ENCODE data around the gene SLC41A3.
"Not testable (repeated sequence)": the region's sequence is repeated elsewhere in the genome, so short reads cannot be mapped to it uniquely, and the experiment has no call there.

Gene SLC41A3

GRCh38 chr3:126104742-126105605, 21.1 kb upstream of the SLC41A3 start:
- no peaks in the 10 kb centered on the region for H3K36me3 Mint-ChIP-seq (ENCODE audit: low read depth)
- peak; percentile 7 for DNase-seq

GRCh38 chr3:126104028-126104635, 20.2 kb upstream of the SLC41A3 start:
- H3K36me3 Mint-ChIP-seq (ENCODE audit: low read depth) = no peaks in the 10 kb centered on the region
- H3K27ac Mint-ChIP-seq = no peak overlapping the region
- no peaks in the 10 kb centered on the region for H3K9me3 Mint-ChIP-seq
- peak; percentile 23 for DNase-seq
- no peaks in the 10 kb centered on the region for H3K27me3 Mint-ChIP-seq
- no peak overlapping the region for H3K4me3 Mint-ChIP-seq
- no peaks in the 10 kb centered on the region for H3K4me1 Mint-ChIP-seq (ENCODE audit: low read depth)

More at GRCh38 chr3:126104742-126105605, 21.1 kb upstream of the SLC41A3 start:
- Mint-ChIP-seq H3K27ac (no peak overlapping the region), H3K27me3 (no peaks in the 10 kb centered on the region), H3K9me3 (no peaks in the 10 kb centered on the region), H3K4me3 (no peak overlapping the region), H3K4me1 (ENCODE audit: low read depth) (no peaks in the 10 kb centered on the region)

GRCh38 chr3:126103121-126104027, 19.4 kb upstream of the SLC41A3 start:
- no peaks in the 10 kb centered on the region for H3K27me3 Mint-ChIP-seq
- H3K4me1 Mint-ChIP-seq (ENCODE audit: low read depth) = no peaks in the 10 kb centered on the region
- DNase-seq = peak; percentile 22
- no peak overlapping the region for H3K4me3 Mint-ChIP-seq
- H3K9me3 Mint-ChIP-seq = no peaks in the 10 kb centered on the region
- H3K27ac Mint-ChIP-seq = no peak overlapping the region
- no peaks in the 10 kb centered on the region for H3K36me3 Mint-ChIP-seq (ENCODE audit: low read depth)

- Mint-ChIP-seq H3K27ac (no peak overlapping the region), H3K27me3 (no peaks in the 10 kb centered on the region), H3K36me3 (ENCODE audit: low read depth) (no peaks in the 10 kb centered on the region), H3K9me3 (peaks cover 1% of the 10 kb centered on the region), H3K4me3 (no peak overlapping the region), H3K4me1 (ENCODE audit: low read depth) (no peaks in the 10 kb centered on the region)
- DNase-seq = no peak
Observed at GRCh38 chr3:126102530-126102951, 18.6 kb upstream of the SLC41A3 start.

GRCh38 chr3:126102011-126102410, 18.1 kb upstream of the SLC41A3 start:
- Mint-ChIP-seq H3K27me3 (no peaks in the 10 kb centered on the region), H3K36me3 (ENCODE audit: low read depth) (no peaks in the 10 kb centered on the region), H3K4me1 (ENCODE audit: low read depth) (no peaks in the 10 kb centered on the region), H3K4me3 (no peak overlapping the region), H3K9me3 (peaks cover 6% of the 10 kb centered on the region), H3K27ac (no peak overlapping the region)
- DNase-seq = no peak

- Mint-ChIP-seq H3K4me3 (no peak overlapping the region), H3K27ac (no peak overlapping the region)
Observed at GRCh38 chr3:126101521-126101982, 17.6 kb upstream of the SLC41A3 start.

GRCh38 chr3:126100634-126101301, 16.8 kb upstream of the SLC41A3 start:
- DNase-seq = no peak
- H3K4me3 Mint-ChIP-seq = no peak overlapping the region
- H3K27me3 Mint-ChIP-seq = no peaks in the 10 kb centered on the region
- peaks cover under 1% of the 10 kb centered on the region for H3K36me3 Mint-ChIP-seq (ENCODE audit: low read depth)
- no peak overlapping the region for H3K27ac Mint-ChIP-seq
- H3K9me3 Mint-ChIP-seq = peaks cover 17% of the 10 kb centered on the region
- no peaks in the 10 kb centered on the region for H3K4me1 Mint-ChIP-seq (ENCODE audit: low read depth)

More at GRCh38 chr3:126101521-126101982, 17.6 kb upstream of the SLC41A3 start:
- Mint-ChIP-seq H3K27me3 (no peaks in the 10 kb centered on the region), H3K36me3 (ENCODE audit: low read depth) (no peaks in the 10 kb centered on the region), H3K9me3 (peaks cover 11% of the 10 kb centered on the region), H3K4me1 (ENCODE audit: low read depth) (no peaks in the 10 kb centered on the region)
- DNase-seq = peak; percentile 20

- no peak overlapping the region for H3K4me3 Mint-ChIP-seq
- peaks cover 5% of the 10 kb centered on the region for H3K36me3 Mint-ChIP-seq (ENCODE audit: low read depth)
- no peaks in the 10 kb centered on the region for H3K27me3 Mint-ChIP-seq
- H3K27ac Mint-ChIP-seq = no peak overlapping the region
- no peaks in the 10 kb centered on the region for H3K4me1 Mint-ChIP-seq (ENCODE audit: low read depth)
- no peak for DNase-seq
- peaks cover 23% of the 10 kb centered on the region for H3K9me3 Mint-ChIP-seq
Observed at GRCh38 chr3:126100269-126100633, 16.3 kb upstream of the SLC41A3 start.

GRCh38 chr3:126098391-126098858, 14.5 kb upstream of the SLC41A3 start:
- H3K4me3 Mint-ChIP-seq = no peak overlapping the region
- DNase-seq = no peak
- no peaks in the 10 kb centered on the region for H3K27me3 Mint-ChIP-seq
- H3K36me3 Mint-ChIP-seq (ENCODE audit: low read depth) = peaks cover 5% of the 10 kb centered on the region
- no peaks in the 10 kb centered on the region for H3K4me1 Mint-ChIP-seq (ENCODE audit: low read depth)
- peaks cover 30% of the 10 kb centered on the region for H3K9me3 Mint-ChIP-seq
- H3K27ac Mint-ChIP-seq = no peak overlapping the region

GRCh38 chr3:126097801-126098200, 13.9 kb upstream of the SLC41A3 start:
- Mint-ChIP-seq H3K27ac (no peak overlapping the region), H3K4me3 (no peak overlapping the region), H3K36me3 (ENCODE audit: low read depth) (peaks cover 5% of the 10 kb centered on the region), H3K9me3 (peaks cover 30% of the 10 kb centered on the region), H3K4me1 (ENCODE audit: low read depth) (no peaks in the 10 kb centered on the region), H3K27me3 (no peaks in the 10 kb centered on the region)
- no peak for DNase-seq

- DNase-seq; H3K27me3 Mint-ChIP-seq; H3K4me1 Mint-ChIP-seq (ENCODE audit: low read depth); H3K36me3 Mint-ChIP-seq (ENCODE audit: low read depth); H3K27ac Mint-ChIP-seq; H3K4me3 Mint-ChIP-seq: not testable (repeated sequence)
- peaks cover 35% of the 10 kb centered on the region for H3K9me3 Mint-ChIP-seq
Observed at GRCh38 chr3:126096274-126096673, 12.3 kb upstream of the SLC41A3 start.

GRCh38 chr3:126092128-126092527, 8.2 kb upstream of the SLC41A3 start:
- peaks cover 32% of the 10 kb centered on the region for H3K9me3 Mint-ChIP-seq
- DNase-seq; H3K27me3 Mint-ChIP-seq; H3K36me3 Mint-ChIP-seq (ENCODE audit: low read depth); H3K4me1 Mint-ChIP-seq (ENCODE audit: low read depth); H3K27ac Mint-ChIP-seq; H3K4me3 Mint-ChIP-seq: not testable (repeated sequence)

GRCh38 chr3:126087552-126088175, 3.7 kb upstream of the SLC41A3 start:
- Mint-ChIP-seq H3K4me1 (ENCODE audit: low read depth) (peaks cover 24% of the 10 kb centered on the region), H3K27ac (no peak overlapping the region), H3K36me3 (ENCODE audit: low read depth) (peaks cover 8% of the 10 kb centered on the region), H3K27me3 (no peaks in the 10 kb centered on the region), H3K9me3 (peaks cover 8% of the 10 kb centered on the region), H3K4me3 (no peak overlapping the region)
- no peak for DNase-seq
